Loucy (cell line): ENCODE measurements around the gene TMEM119.

Experiments
- H2AFZ ChIP-seq: fragments of 200-600 bp; sonication (generic); 2 replicates; pipeline ENCODE4 v1.6.0; 2016; ENCODE audit warnings: antibody characterized with exemption, mild to moderate bottlenecking, low read length, moderate library complexity
- H3F3A ChIP-seq: fragments of 200-600 bp; 2 replicates; pipeline ENCODE4 v1.6.0; 2016; ENCODE audit warnings: antibody characterized with exemption, low read depth, mild to moderate bottlenecking
- H3K27me3 ChIP-seq: fragments of 200-600 bp; sonication (generic); 2 replicates; pipeline ENCODE4 v1.6.1; 2014; ENCODE audit warnings: low read length, mild to moderate bottlenecking; ENCODE audit not compliant: insufficient read depth, poor library complexity, severe bottlenecking
- H3K36me3 ChIP-seq: fragments of 200-600 bp; sonication (generic); 2 replicates; pipeline ENCODE4 v1.6.1; 2016; ENCODE audit warnings: low read length; ENCODE audit not compliant: insufficient read depth
- H3K4me1 ChIP-seq: fragments of 200-600 bp; sonication (generic); 2 replicates; pipeline ENCODE4 v1.5.1; 2014; ENCODE audit warnings: low read length, mild to moderate bottlenecking; ENCODE audit not compliant: insufficient read depth, poor library complexity, severe bottlenecking
- H3K4me2 ChIP-seq: fragments of 200-600 bp; sonication (generic); 2 replicates; pipeline ENCODE4 v1.6.0; 2014; ENCODE audit warnings: antibody characterized with exemption, low read length, low read depth, mild to moderate bottlenecking; ENCODE audit not compliant: poor library complexity, severe bottlenecking
- H3K4me3 ChIP-seq: fragments of 200-600 bp; sonication (generic); 2 replicates; pipeline ENCODE4 v1.5.1; 2014; ENCODE audit warnings: low read length, mild to moderate bottlenecking, mixed read lengths; ENCODE audit not compliant: poor library complexity, severe bottlenecking
- H3K79me2 ChIP-seq: fragments of 200-600 bp; sonication (generic); 2 replicates; pipeline ENCODE4 v1.6.1; 2014; ENCODE audit warnings: low read length; ENCODE audit not compliant: insufficient read depth
- H3K9ac ChIP-seq: fragments of 200-600 bp; sonication (generic); 2 replicates; pipeline ENCODE4 v1.6.0; 2014; ENCODE audit warnings: mild to moderate bottlenecking, low read depth, low read length, moderate library complexity; ENCODE audit not compliant: poor library complexity, severe bottlenecking
- H3K9me2 ChIP-seq: fragments of 200-600 bp; sonication (generic); replicated peaks from 2 replicates; pipeline ENCODE4 v1.6.1; 2016; ENCODE audit warnings: low read depth, low read length, mixed read lengths
- H3K9me3 ChIP-seq: fragments of 200-600 bp; sonication (generic); 2 replicates; pipeline ENCODE4 v1.6.1; 2014; ENCODE audit warnings: mild to moderate bottlenecking, antibody characterized with exemption, low read length, low read depth; ENCODE audit not compliant: insufficient read depth
- H4K20me1 ChIP-seq: fragments of 200-600 bp; sonication (generic); 2 replicates; pipeline ENCODE4 v1.6.0; 2014; ENCODE audit warnings: antibody characterized with exemption, low read length, mild to moderate bottlenecking; ENCODE audit not compliant: insufficient read depth, poor library complexity, severe bottlenecking
- EZH2phosphoT487 ChIP-seq: fragments of 200-600 bp; IDR thresholded peaks from 2 replicates; pipeline ENCODE4 v1.6.1; 2018; ENCODE audit warnings: antibody characterized with exemption, mild to moderate bottlenecking, moderate library complexity, borderline replicate concordance
- TF ChIP-seq, protein P1 (sequence below): fragments of 200-600 bp; sonication (generic); conservative IDR thresholded peaks from 2 replicates; pipeline ENCODE4 v1.5.1; 2014; ENCODE audit warnings: mild to moderate bottlenecking, antibody characterized with exemption, low read length

Gene TMEM119

DNA sequence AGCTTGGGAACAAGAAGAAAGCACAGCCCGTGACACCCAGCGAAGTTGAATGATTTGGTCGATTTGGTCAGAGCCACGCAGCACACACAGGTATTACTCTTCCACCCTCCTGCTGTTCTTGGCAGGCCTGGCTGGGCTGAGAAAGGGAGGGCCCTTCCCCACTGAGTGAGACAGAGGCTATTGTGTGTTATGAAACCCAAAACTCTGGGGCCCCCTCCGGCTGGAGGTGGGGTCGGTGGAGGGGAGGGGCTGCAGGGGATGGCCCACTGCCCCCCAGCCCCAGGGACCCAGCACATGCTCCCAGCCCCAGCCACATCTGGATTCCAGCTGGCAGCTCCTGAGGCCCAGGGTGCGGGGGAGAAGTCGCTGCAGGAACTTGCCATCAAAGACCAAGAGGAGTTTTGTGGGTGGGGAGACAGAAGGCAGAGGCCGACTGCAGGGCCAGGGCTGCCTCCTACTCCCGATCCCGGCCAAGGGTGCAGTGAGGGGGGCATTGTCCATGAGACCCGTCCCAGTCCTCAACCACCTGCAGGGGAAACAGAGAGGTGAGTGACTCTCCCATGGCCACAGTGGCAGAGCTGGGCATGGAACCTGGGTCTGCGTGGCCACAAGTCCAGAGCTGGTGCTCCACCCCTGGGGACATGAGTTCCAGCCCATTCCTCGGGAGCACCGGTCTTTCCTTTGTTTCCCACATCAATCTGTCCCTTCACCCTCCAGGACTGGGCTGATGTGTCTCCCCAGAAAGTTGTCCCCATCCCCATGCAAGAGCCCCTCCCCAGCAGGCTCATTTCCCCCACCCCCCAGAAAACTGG is 8.7 kb downstream of the TMEM119 start:
- no peaks in the 10 kb centered on the region for H4K20me1 ChIP-seq
- no peaks in the 10 kb centered on the region for H3K9me3 ChIP-seq
- no peaks in the 10 kb centered on the region for H3K36me3 ChIP-seq
- no peak overlapping the region for H3K4me3 ChIP-seq
- no peak overlapping the region for H2AFZ ChIP-seq
- no peak overlapping the region for H3K4me2 ChIP-seq
- no peaks in the 10 kb centered on the region for H3K9me2 ChIP-seq
- no peaks in the 10 kb centered on the region for H3K27me3 ChIP-seq
- no peak overlapping the region for H3K9ac ChIP-seq
- H3K4me1 ChIP-seq: no peaks in the 10 kb centered on the region
- TF ChIP-seq, protein P1, sequence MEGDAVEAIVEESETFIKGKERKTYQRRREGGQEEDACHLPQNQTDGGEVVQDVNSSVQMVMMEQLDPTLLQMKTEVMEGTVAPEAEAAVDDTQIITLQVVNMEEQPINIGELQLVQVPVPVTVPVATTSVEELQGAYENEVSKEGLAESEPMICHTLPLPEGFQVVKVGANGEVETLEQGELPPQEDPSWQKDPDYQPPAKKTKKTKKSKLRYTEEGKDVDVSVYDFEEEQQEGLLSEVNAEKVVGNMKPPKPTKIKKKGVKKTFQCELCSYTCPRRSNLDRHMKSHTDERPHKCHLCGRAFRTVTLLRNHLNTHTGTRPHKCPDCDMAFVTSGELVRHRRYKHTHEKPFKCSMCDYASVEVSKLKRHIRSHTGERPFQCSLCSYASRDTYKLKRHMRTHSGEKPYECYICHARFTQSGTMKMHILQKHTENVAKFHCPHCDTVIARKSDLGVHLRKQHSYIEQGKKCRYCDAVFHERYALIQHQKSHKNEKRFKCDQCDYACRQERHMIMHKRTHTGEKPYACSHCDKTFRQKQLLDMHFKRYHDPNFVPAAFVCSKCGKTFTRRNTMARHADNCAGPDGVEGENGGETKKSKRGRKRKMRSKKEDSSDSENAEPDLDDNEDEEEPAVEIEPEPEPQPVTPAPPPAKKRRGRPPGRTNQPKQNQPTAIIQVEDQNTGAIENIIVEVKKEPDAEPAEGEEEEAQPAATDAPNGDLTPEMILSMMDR: no peak
- TF ChIP-seq EZH2phosphoT487: no peak
- no peaks in the 10 kb centered on the region for H3K79me2 ChIP-seq
- no peaks in the 10 kb centered on the region for H3F3A ChIP-seq

DNA sequence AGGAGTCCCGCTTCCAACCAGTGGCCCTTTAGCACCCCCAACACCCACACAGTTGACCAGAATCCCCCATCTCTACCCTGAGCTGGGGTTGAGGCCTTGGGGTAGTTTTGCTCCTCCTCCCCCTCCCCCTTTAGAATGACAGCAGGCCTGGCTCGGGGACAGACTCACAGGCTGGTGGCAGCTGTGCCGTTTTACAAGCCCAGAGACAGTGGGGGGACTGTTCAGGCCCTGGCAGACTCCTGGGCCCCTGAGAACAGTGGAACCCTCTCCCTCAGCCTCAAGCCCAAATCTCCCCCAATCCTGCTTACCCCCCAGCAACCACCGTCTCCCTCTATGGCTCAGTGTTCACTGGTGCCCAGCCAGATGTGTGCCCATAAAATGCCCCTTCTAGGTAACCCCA is 10.1 kb downstream of the TMEM119 start:
- H2AFZ ChIP-seq: no peak overlapping the region
- no peaks in the 10 kb centered on the region for H3F3A ChIP-seq

DNA sequence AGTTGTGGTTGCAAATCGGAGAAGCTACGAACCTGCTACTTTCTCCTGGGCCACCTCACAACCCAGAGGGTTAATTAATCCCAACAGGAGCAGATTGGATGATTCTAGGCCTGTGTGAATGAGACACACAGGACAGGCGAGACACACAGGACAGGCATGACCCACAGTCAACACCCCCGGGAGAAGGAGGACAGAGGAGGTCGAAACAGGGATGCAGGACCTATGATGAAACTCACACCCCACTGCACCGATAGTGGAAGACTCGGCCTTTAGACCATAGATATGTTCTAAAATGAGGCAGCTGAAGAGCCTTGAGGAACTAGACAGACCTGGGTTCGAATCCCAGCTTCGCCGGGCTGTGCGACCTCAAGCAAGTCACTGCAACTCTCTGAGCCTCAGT is 11.6 kb downstream of the TMEM119 start:
- Histone ChIP-seq H3K4me2 (no peak overlapping the region), H3K9me3 (no peaks in the 10 kb centered on the region), H3K4me3 (no peak overlapping the region), H3K9me2 (no peaks in the 10 kb centered on the region), H3K27me3 (no peaks in the 10 kb centered on the region), H4K20me1 (no peaks in the 10 kb centered on the region), H2AFZ (no peak overlapping the region), H3K79me2 (no peaks in the 10 kb centered on the region), H3K9ac (no peak overlapping the region), H3F3A (no peaks in the 10 kb centered on the region), H3K36me3 (no peaks in the 10 kb centered on the region), H3K4me1 (no peaks in the 10 kb centered on the region)
- TF ChIP-seq, protein P1: no peak
- no peak for TF ChIP-seq EZH2phosphoT487

More for the DNA sequence above, 10.1 kb downstream of the TMEM119 start:
- H3K4me1 ChIP-seq: no peaks in the 10 kb centered on the region
- no peaks in the 10 kb centered on the region for H3K36me3 ChIP-seq
- H3K79me2 ChIP-seq: no peaks in the 10 kb centered on the region
- H4K20me1 ChIP-seq: no peaks in the 10 kb centered on the region
- no peak overlapping the region for H3K9ac ChIP-seq
- H3K9me3 ChIP-seq: no peaks in the 10 kb centered on the region
- H3K27me3 ChIP-seq: no peaks in the 10 kb centered on the region
- H3K4me2 ChIP-seq: no peak overlapping the region
- no peak overlapping the region for H3K4me3 ChIP-seq
- no peaks in the 10 kb centered on the region for H3K9me2 ChIP-seq
- TF ChIP-seq, protein P1: no peak
- no peak for TF ChIP-seq EZH2phosphoT487
